Caco-2 (cell line): ENCODE measurements around the gene MYO9A. TPM values are rescaled to one million over a fixed set of nuclear protein-coding genes. Genes with fewer than 3 reads are reported as not detected.

ENCODE experiments used
- Bru-seq: library from RNA; stranded (reverse); fragments of 400-500 nt; gene quantifications from one replicate; lab custom pipeline; 2021; lab: Mats Ljungman, UMichigan
- BruChase-seq, 2 experiments: library from RNA; stranded (reverse); fragments of 400-500 nt; gene quantifications; one replicate each; lab custom pipeline; 2021; lab: Mats Ljungman, UMichigan
- BruUV-seq: library from RNA; stranded (reverse); fragments of 400-500 nt; replicated peaks from 2 replicates; lab custom pipeline; 2021; lab: Mats Ljungman, UMichigan
- CTCF ChIA-PET: fragments of 300-600 bp; sonication (Branson Sonifier 250); formaldehyde crosslinking; loops from one replicate; lab custom pipeline; 2022; ENCODE audit warnings: antibody characterized with exemption; lab: Charles Lee
- POLR2A ChIA-PET: fragments of 300-600 bp; sonication (Branson Sonifier 250); formaldehyde crosslinking; loops from one replicate; lab custom pipeline; 2022; ENCODE audit warnings: antibody characterized with exemption; lab: Charles Lee
- DNase-seq, 2 experiments: peaks; one replicate each; pipeline versions ENCODE4 v3.0.0 to v3.0.0-alpha.2; 2020 to 2022
- H3K27me3 ChIP-seq: replicated peaks from 2 replicates; pipeline ENCODE4 v1.6.0; 2011; ENCODE audit warnings: low read length; ENCODE audit not compliant: control insufficient read depth, insufficient read depth
- H3K36me3 ChIP-seq: 2 replicates; pipeline ENCODE4 v1.5.1; 2011; ENCODE audit warnings: low read length; ENCODE audit not compliant: control insufficient read depth, insufficient read depth
- H3K4me1 ChIP-seq: fragments of 250-450 bp; sonication (Bioruptor Pico); 2 replicates; pipeline ENCODE4 v1.5.1; 2020; ENCODE audit warnings: mild to moderate bottlenecking
- H3K4me3 ChIP-seq: 2 replicates; pipeline ENCODE4 v1.5.1; 2011; ENCODE audit warnings: low read depth, mild to moderate bottlenecking, control low read depth, low read length
- H3K9me3 ChIP-seq: fragments of 250-450 bp; sonication (Bioruptor Pico); 2 replicates; pipeline ENCODE4 v1.5.1; 2020; ENCODE audit warnings: mild to moderate bottlenecking, moderate library complexity
- H3K27ac Mint-ChIP-seq: one replicate; pipeline ENCODE4 v1.8.0; 2022; ENCODE audit warnings: mixed read lengths; ENCODE audit not compliant: unreplicated experiment
- H3K27me3 Mint-ChIP-seq: one replicate; pipeline ENCODE4 v1.8.0; 2022; ENCODE audit warnings: mixed read lengths; ENCODE audit not compliant: insufficient read depth, unreplicated experiment
- H3K36me3 Mint-ChIP-seq: one replicate; pipeline ENCODE4 v1.8.0; 2022; ENCODE audit warnings: mild to moderate bottlenecking, mixed read lengths; ENCODE audit not compliant: insufficient read depth, unreplicated experiment
- H3K4me1 Mint-ChIP-seq: one replicate; pipeline ENCODE4 v1.8.0; 2022; ENCODE audit warnings: low read depth, mixed read lengths; ENCODE audit not compliant: unreplicated experiment
- H3K4me3 Mint-ChIP-seq: one replicate; pipeline ENCODE4 v1.8.0; 2022; ENCODE audit warnings: mild to moderate bottlenecking, moderate library complexity, mixed read lengths; ENCODE audit not compliant: unreplicated experiment
- H3K9me3 Mint-ChIP-seq: one replicate; pipeline ENCODE4 v1.8.0; 2022; ENCODE audit warnings: mixed read lengths; ENCODE audit not compliant: unreplicated experiment
- intact Hi-C: fragments of 100-400 bp; cut with micrococcal nuclease; formaldehyde crosslinking; loops from one replicate; pipeline ENCODE4 v1.10.0; 2022; ENCODE audit not compliant: unreplicated experiment
- long read RNA-seq: library from polyadenylated mRNA; stranded (forward); transcript quantifications from one replicate; pipeline ENCODE4 v2.0.0, GENCODE V29; 2022
- total RNA-seq: library from RNA; stranded (reverse); gene quantifications from 2 replicates; pipeline ENCODE4 v1.2.3, GENCODE V29; 2022
- TF ChIP-seq, protein P1 (sequence below), 2 experiments: fragments of 200-600 bp in 1 of 2; IDR thresholded peaks; 1 replicate in 1 of 2; 2 replicates in 1 of 2; pipeline versions ENCODE4 v1.5.1 to v1.8.0; 2011 to 2022; ENCODE audit warnings: antibody characterized with exemption in 1 of 2, control low read depth in 1 of 2, inconsistent platforms in 1 of 2, low read depth in 1 of 2, low read length in 1 of 2, mild to moderate bottlenecking in 1 of 2, moderate library complexity in 1 of 2; ENCODE audit not compliant: insufficient read depth in 1 of 2, severe bottlenecking in 1 of 2, unreplicated experiment in 1 of 2

The MYO9A gene
- total RNA-seq (71.9 and 76.0 TPM in 2 replicates), Bru-seq, nascent RNA (percentile 87 among the genes with signal in this experiment), BruChase-seq, experiment 1, labeled RNA remaining after a 2-hour chase (percentile 84 among the genes with signal in this experiment), BruChase-seq, experiment 2, labeled RNA remaining after a 6-hour chase (percentile 79 among the genes with signal in this experiment)
- long read RNA-seq, full-length matches to known transcripts, result 1 of 31 reads
- long read RNA-seq, partial matches to known transcripts, result 9 of 31 reads
- long read RNA-seq, other reads (novel, unspliced or antisense), result 21 of 31 reads

- Histone ChIP-seq H3K27me3 (no peaks in the 10 kb centered on the region), H3K4me3 (peak within 1 kb of the TSS; percentile 99), H3K36me3 (no peaks in the 10 kb centered on the region), H3K9me3 (no peaks in the 10 kb centered on the region), H3K4me1 (peaks cover 26% of the 10 kb centered on the region)
- H3K27me3 Mint-ChIP-seq, result no peaks in the 10 kb centered on the region
- peak; percentile 97 for DNase-seq
- no TSS peak for BruUV-seq
- H3K4me3 Mint-ChIP-seq, result peak within 1 kb of the TSS; percentile 99
- ChIA-PET CTCF (interaction anchor here (0.6 to 1.0 kb wide), 8 partner anchors 14 to 374 kb away, joined by 3 to 12 read pairs (median 4); no protein-coding TSS in a partner anchor), POLR2A (interaction anchor here (0.5 to 1.5 kb wide), 2 partner anchors 26 to 58 kb away, joined by 4 to 7 read pairs; no protein-coding TSS in a partner anchor)
- TF ChIP-seq, protein P1, sequence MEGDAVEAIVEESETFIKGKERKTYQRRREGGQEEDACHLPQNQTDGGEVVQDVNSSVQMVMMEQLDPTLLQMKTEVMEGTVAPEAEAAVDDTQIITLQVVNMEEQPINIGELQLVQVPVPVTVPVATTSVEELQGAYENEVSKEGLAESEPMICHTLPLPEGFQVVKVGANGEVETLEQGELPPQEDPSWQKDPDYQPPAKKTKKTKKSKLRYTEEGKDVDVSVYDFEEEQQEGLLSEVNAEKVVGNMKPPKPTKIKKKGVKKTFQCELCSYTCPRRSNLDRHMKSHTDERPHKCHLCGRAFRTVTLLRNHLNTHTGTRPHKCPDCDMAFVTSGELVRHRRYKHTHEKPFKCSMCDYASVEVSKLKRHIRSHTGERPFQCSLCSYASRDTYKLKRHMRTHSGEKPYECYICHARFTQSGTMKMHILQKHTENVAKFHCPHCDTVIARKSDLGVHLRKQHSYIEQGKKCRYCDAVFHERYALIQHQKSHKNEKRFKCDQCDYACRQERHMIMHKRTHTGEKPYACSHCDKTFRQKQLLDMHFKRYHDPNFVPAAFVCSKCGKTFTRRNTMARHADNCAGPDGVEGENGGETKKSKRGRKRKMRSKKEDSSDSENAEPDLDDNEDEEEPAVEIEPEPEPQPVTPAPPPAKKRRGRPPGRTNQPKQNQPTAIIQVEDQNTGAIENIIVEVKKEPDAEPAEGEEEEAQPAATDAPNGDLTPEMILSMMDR (IDR thresholded peaks at IDR 0.05; ENCODE audit: insufficient read depth in 1 of 2, low read depth in 1 of 2, low read length in 1 of 2, severe bottlenecking in 1 of 2, unreplicated experiment in 1 of 2), result peak in 1 of 2 experiments; percentile 17
- H3K27ac Mint-ChIP-seq, result peak within 1 kb of the TSS; percentile 97
- H3K4me1 Mint-ChIP-seq, result peaks cover 40% of the 10 kb centered on the region
- no peaks in the 10 kb centered on the region for H3K9me3 Mint-ChIP-seq
- peaks cover 27% of the 10 kb centered on the region for H3K36me3 Mint-ChIP-seq
- intact Hi-C loops, result loop anchor here (2.0 to 10.0 kb wide), 3 partner anchors 39 to 143 kb away; no protein-coding TSS in a partner anchor
Observed at GRCh38 chr15:72118017-72118978, at the start of gene MYO9A, which contains the start of gene SENP8. MYO9A (minus strand) TSS chr15:72118150; CDS start chr15:72046563, 71,587 bp downstream. SENP8 (plus strand) TSS chr15:72118403; CDS start chr15:72139624, 21,221 bp downstream.

DNA sequence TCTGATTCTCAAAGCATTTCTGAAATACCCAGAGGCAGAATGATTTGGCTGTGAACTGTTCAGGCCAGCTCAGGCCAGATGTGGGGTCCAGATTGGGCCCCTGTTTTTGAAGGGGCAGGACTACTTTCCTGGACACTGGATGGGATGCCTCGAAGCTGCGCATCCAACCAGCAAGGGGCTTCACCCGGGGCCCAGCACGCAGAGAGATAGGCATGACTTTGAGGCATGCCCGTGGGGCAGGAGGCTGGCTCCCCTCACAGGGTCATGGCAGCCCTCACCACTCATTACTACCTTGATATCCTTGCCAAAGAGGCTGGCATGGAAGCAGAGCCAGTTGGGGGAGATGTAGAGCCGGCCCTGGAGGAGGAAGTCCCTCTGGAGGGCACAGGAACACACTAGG lies 49.5 kb upstream of the MYO9A start:
- H3K4me3 ChIP-seq, result no peak overlapping the region
- no peak overlapping the region for H3K4me3 Mint-ChIP-seq
- TF ChIP-seq, protein P1 (IDR thresholded peaks at IDR 0.05; ENCODE audit: insufficient read depth in 1 of 2, low read depth in 1 of 2, low read length in 1 of 2, severe bottlenecking in 1 of 2, unreplicated experiment in 1 of 2), result no peak
- peaks cover 9% of the 10 kb centered on the region for H3K36me3 Mint-ChIP-seq
- no peaks in the 10 kb centered on the region for H3K9me3 ChIP-seq
- no peak for DNase-seq
- intact Hi-C loops, result no loop called here
- ChIA-PET POLR2A (no interaction called here), CTCF (no interaction called here)
- no peaks in the 10 kb centered on the region for H3K27me3 ChIP-seq
- peaks cover 40% of the 10 kb centered on the region for H3K4me1 ChIP-seq
- H3K27me3 Mint-ChIP-seq, result no peaks in the 10 kb centered on the region
- H3K9me3 Mint-ChIP-seq, result no peaks in the 10 kb centered on the region
- no peaks in the 10 kb centered on the region for H3K36me3 ChIP-seq
- peak overlapping the region; percentile 81 for H3K27ac Mint-ChIP-seq
- BruUV-seq, result TSS peak; percentile 42
- H3K4me1 Mint-ChIP-seq, result peaks cover 8% of the 10 kb centered on the region
